BLaER1 (cell line): ENCODE data around the gene ZBED4.

ENCODE experiments used
- H3K27ac ChIP-seq: shearing (Covaris generic); formaldehyde crosslinking; 2 replicates; pipeline ENCODE4 v1.8.1; 2022
- H3K27me3 ChIP-seq: shearing (Covaris generic); formaldehyde crosslinking; 2 replicates; pipeline ENCODE4 v1.8.1; 2022
- H3K36me3 ChIP-seq: shearing (Covaris generic); formaldehyde crosslinking; 2 replicates; pipeline ENCODE4 v1.8.1; 2022
- H3K4me1 ChIP-seq: shearing (Covaris generic); formaldehyde crosslinking; 2 replicates; pipeline ENCODE4 v1.8.1; 2022
- H3K4me2 ChIP-seq: shearing (Covaris generic); formaldehyde crosslinking; 2 replicates; pipeline ENCODE4 v1.8.1; 2022
- H3K4me3 ChIP-seq: shearing (Covaris generic); formaldehyde crosslinking; 2 replicates; pipeline ENCODE4 v1.8.1; 2022
- H3K9ac ChIP-seq: shearing (Covaris generic); formaldehyde crosslinking; 2 replicates; pipeline ENCODE4 v1.8.1; 2022
- H3K9me3 ChIP-seq: shearing (Covaris generic); formaldehyde crosslinking; 2 replicates; pipeline ENCODE4 v1.8.1; 2022
- H4K20me1 ChIP-seq: shearing (Covaris generic); formaldehyde crosslinking; 2 replicates; pipeline ENCODE4 v1.8.1; 2022
- Cebpa-rat ChIP-seq: shearing (Covaris generic); IDR thresholded peaks from 2 replicates; pipeline ENCODE4 v1.8.1; 2022

Gene ZBED4

GRCh38 chr22:49930596-49931412 is 77.2 kb downstream of the ZBED4 start:
- Histone ChIP-seq H3K4me1 (peaks cover 85% of the 10 kb centered on the region), H3K27ac (peak overlapping the region; percentile 95), H4K20me1 (no peaks in the 10 kb centered on the region), H3K4me2 (peak overlapping the region; percentile 97), H3K27me3 (no peaks in the 10 kb centered on the region), H3K9ac (peak overlapping the region; percentile 78), H3K9me3 (no peaks in the 10 kb centered on the region), H3K36me3 (no peaks in the 10 kb centered on the region), H3K4me3 (peak overlapping the region; percentile 54)
- no peak for TF ChIP-seq Cebpa-rat

GRCh38 chr22:49933236-49934159 is 79.9 kb downstream of the ZBED4 start:
- Histone ChIP-seq H3K4me1 (peaks cover 85% of the 10 kb centered on the region), H3K9me3 (no peaks in the 10 kb centered on the region), H3K27ac (peak overlapping the region; percentile 95), H3K4me2 (peak overlapping the region; percentile 97), H3K4me3 (peak overlapping the region; percentile 72), H3K9ac (peak overlapping the region; percentile 87), H3K36me3 (no peaks in the 10 kb centered on the region), H4K20me1 (no peaks in the 10 kb centered on the region), H3K27me3 (no peaks in the 10 kb centered on the region)
- no peak for TF ChIP-seq Cebpa-rat

GRCh38 chr22:49934160-49934890 is 80.7 kb downstream of the ZBED4 start:
- Histone ChIP-seq H3K4me2 (peak overlapping the region; percentile 97), H3K36me3 (no peaks in the 10 kb centered on the region), H4K20me1 (no peaks in the 10 kb centered on the region), H3K9ac (peak overlapping the region; percentile 87), H3K4me3 (peak overlapping the region; percentile 72), H3K27me3 (no peaks in the 10 kb centered on the region), H3K4me1 (peaks cover 86% of the 10 kb centered on the region), H3K9me3 (no peaks in the 10 kb centered on the region), H3K27ac (peak overlapping the region; percentile 95)
- no peak for TF ChIP-seq Cebpa-rat

- Histone ChIP-seq H3K27me3 (no peaks in the 10 kb centered on the region), H3K9ac (peak overlapping the region; percentile 87), H4K20me1 (no peaks in the 10 kb centered on the region), H3K4me1 (peaks cover 83% of the 10 kb centered on the region), H3K9me3 (no peaks in the 10 kb centered on the region), H3K36me3 (no peaks in the 10 kb centered on the region), H3K4me2 (peak overlapping the region; percentile 97), H3K4me3 (peak overlapping the region; percentile 72), H3K27ac (peak overlapping the region; percentile 95)
- no peak for TF ChIP-seq Cebpa-rat
Measured at GRCh38 chr22:49934891-49935557, 81.4 kb downstream of the ZBED4 start.

- no peak for TF ChIP-seq Cebpa-rat
- no peak overlapping the region for H3K27ac ChIP-seq
- no peak overlapping the region for H3K9ac ChIP-seq
- H3K4me2 ChIP-seq = no peak overlapping the region
- no peaks in the 10 kb centered on the region for H3K27me3 ChIP-seq
- peaks cover 5% of the 10 kb centered on the region for H3K9me3 ChIP-seq
- no peaks in the 10 kb centered on the region for H3K36me3 ChIP-seq
- no peaks in the 10 kb centered on the region for H4K20me1 ChIP-seq
- H3K4me3 ChIP-seq = no peak overlapping the region
- H3K4me1 ChIP-seq = peaks cover 78% of the 10 kb centered on the region
Measured at GRCh38 chr22:49935561-49935960, 81.9 kb downstream of the ZBED4 start.

GRCh38 chr22:49936018-49936972 is 82.7 kb downstream of the ZBED4 start:
- Histone ChIP-seq H3K4me1 (peaks cover 71% of the 10 kb centered on the region), H3K36me3 (peaks cover 7% of the 10 kb centered on the region; the same call in 1 of the 2 replicates), H3K9ac (peak overlapping the region; percentile 73), H3K27ac (peak overlapping the region; percentile 84), H3K9me3 (peaks cover 12% of the 10 kb centered on the region), H3K4me3 (peak overlapping the region; percentile 62), H4K20me1 (no peaks in the 10 kb centered on the region), H3K27me3 (no peaks in the 10 kb centered on the region), H3K4me2 (peak overlapping the region; percentile 99)
- no peak for TF ChIP-seq Cebpa-rat

- Histone ChIP-seq H4K20me1 (no peaks in the 10 kb centered on the region), H3K9me3 (peaks cover 19% of the 10 kb centered on the region), H3K4me2 (peak overlapping the region; percentile 99), H3K36me3 (peaks cover 7% of the 10 kb centered on the region; the same call in 1 of the 2 replicates), H3K4me1 (peaks cover 62% of the 10 kb centered on the region), H3K27me3 (no peaks in the 10 kb centered on the region), H3K4me3 (peak overlapping the region; percentile 62), H3K27ac (peak overlapping the region; percentile 84), H3K9ac (peak overlapping the region; percentile 73)
- TF ChIP-seq Cebpa-rat = no peak
Measured at GRCh38 chr22:49936973-49937757, 83.5 kb downstream of the ZBED4 start.
